HG03378 (cell line): ENCODE results near the gene PHIP.

ENCODE experiments used
- ATAC-seq: cut with Tn5 transposase; IDR thresholded peaks from one replicate; pipeline ENCODE4 v1.9.1; 2021; ENCODE audit warnings: mild to moderate bottlenecking, moderate library complexity; ENCODE audit not compliant: unreplicated experiment

The PHIP gene

GRCh38 chr6:79011940-79012339 lies 66.1 kb downstream of the PHIP start:
- ATAC-seq = no peak

GRCh38 chr6:79010422-79010821 lies 67.6 kb downstream of the PHIP start:
- ATAC-seq = no peak

- no peak for ATAC-seq
Measured at GRCh38 chr6:79009819-79010218, 68.2 kb downstream of the PHIP start.

- no peak for ATAC-seq
Measured at GRCh38 chr6:79005497-79005896, 72.6 kb downstream of the PHIP start.

GRCh38 chr6:79005024-79005423 lies 73.0 kb downstream of the PHIP start:
- no peak for ATAC-seq

- ATAC-seq = no peak
Measured at GRCh38 chr6:79004239-79004638, 73.8 kb downstream of the PHIP start.

- ATAC-seq = no peak
Measured at GRCh38 chr6:79001415-79001814, 76.6 kb downstream of the PHIP start.

GRCh38 chr6:78999737-79000136 lies 78.3 kb downstream of the PHIP start:
- no peak for ATAC-seq

GRCh38 chr6:78995946-78996345 lies 82.1 kb downstream of the PHIP start:
- no peak for ATAC-seq

GRCh38 chr6:78995346-78995745 lies 82.7 kb downstream of the PHIP start:
- ATAC-seq = no peak

GRCh38 chr6:78993955-78994354 lies 84.1 kb downstream of the PHIP start:
- ATAC-seq = no peak

GRCh38 chr6:78989191-78989590 lies 88.9 kb downstream of the PHIP start:
- ATAC-seq = no peak

- ATAC-seq = no peak
Measured at GRCh38 chr6:78986161-78986560, 91.9 kb downstream of the PHIP start.

- no peak for ATAC-seq
Measured at GRCh38 chr6:78984225-78984950, 93.7 kb downstream of the PHIP start.

GRCh38 chr6:78967191-78967590 lies 110.9 kb downstream of the PHIP start:
- ATAC-seq = no peak

GRCh38 chr6:78966542-78966941 lies 111.5 kb downstream of the PHIP start:
- ATAC-seq = no peak

- ATAC-seq = no peak
Measured at GRCh38 chr6:78962448-78962847, 115.6 kb downstream of the PHIP start.

- no peak for ATAC-seq
Measured at GRCh38 chr6:78954740-78955139, 123.3 kb downstream of the PHIP start.

- no peak for ATAC-seq
Measured at GRCh38 chr6:78953798-78954197, 124.3 kb downstream of the PHIP start.

GRCh38 chr6:78952362-78952761 lies 125.7 kb downstream of the PHIP start:
- no peak for ATAC-seq

GRCh38 chr6:78948785-78949184 lies 129.3 kb downstream of the PHIP start:
- ATAC-seq = no peak

- ATAC-seq = no peak
Measured at GRCh38 chr6:78947962-78948361, 130.1 kb downstream of the PHIP start.

GRCh38 chr6:78947529-78947928 lies 130.5 kb downstream of the PHIP start:
- no peak for ATAC-seq
